SK-N-SH (cell line): ENCODE data around the gene GPRIN3.

Source experiments
- CHD2 ChIP-seq: fragments of 150-350 bp; IDR thresholded peaks from 2 replicates; pipeline ENCODE4 v1.6.1; 2018; ENCODE audit warnings: low read length; ENCODE audit not compliant: partially characterized antibody
- ELF1 ChIP-seq: IDR thresholded peaks from 2 replicates; pipeline ENCODE4 v1.4.0; 2012
- SMC3 ChIP-seq: IDR thresholded peaks from 2 replicates; pipeline ENCODE4 v1.6.1; 2012; ENCODE audit warnings: low read depth, low read length, improper control_type of control experiment
- TEAD4 ChIP-seq: IDR thresholded peaks from 2 replicates; pipeline ENCODE4 v1.4.0; 2012; ENCODE audit warnings: mild to moderate bottlenecking, borderline replicate concordance; ENCODE audit not compliant: insufficient read depth
- TF ChIP-seq, protein P1 (sequence below): fragments of 200-600 bp; sonication (generic); IDR thresholded peaks from 2 replicates; pipeline ENCODE4 v1.6.1; 2017; ENCODE audit warnings: antibody characterized with exemption, mild to moderate bottlenecking, moderate library complexity
- TF ChIP-seq, protein P2 (sequence below): IDR thresholded peaks from 2 replicates; pipeline ENCODE4 v1.6.1; 2012; ENCODE audit warnings: mild to moderate bottlenecking, low read depth, low read length, moderate library complexity

DNA sequence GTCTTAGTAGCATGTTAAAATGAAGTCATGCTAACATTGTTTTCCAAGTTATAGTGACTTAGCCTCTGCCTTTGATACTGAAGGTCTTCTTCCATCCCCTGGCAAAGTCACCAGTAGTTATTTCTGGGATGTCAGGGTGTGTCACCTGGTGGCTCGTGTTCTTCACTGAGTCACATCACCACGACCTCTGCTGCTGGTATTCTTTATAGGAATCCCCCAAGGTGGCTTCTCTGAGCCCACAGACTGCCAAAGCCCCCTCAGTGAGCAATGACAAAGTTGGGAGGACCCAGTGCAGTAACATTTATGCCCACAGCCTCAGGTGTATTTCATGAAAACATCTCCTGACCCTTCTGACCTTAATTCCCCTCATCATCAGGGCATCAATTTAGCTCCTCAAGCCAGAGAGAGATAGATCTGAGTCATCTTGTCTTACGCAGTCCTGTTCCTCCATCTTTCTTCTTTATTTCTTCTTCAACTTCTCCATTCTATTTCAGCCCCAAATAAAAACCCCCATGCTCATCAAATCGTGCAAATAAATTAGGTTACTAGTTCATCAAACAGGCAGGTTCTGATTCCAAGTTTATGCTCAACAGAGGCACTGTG lies 29.3 kb upstream of the GPRIN3 start:
- TF ChIP-seq, protein P1, sequence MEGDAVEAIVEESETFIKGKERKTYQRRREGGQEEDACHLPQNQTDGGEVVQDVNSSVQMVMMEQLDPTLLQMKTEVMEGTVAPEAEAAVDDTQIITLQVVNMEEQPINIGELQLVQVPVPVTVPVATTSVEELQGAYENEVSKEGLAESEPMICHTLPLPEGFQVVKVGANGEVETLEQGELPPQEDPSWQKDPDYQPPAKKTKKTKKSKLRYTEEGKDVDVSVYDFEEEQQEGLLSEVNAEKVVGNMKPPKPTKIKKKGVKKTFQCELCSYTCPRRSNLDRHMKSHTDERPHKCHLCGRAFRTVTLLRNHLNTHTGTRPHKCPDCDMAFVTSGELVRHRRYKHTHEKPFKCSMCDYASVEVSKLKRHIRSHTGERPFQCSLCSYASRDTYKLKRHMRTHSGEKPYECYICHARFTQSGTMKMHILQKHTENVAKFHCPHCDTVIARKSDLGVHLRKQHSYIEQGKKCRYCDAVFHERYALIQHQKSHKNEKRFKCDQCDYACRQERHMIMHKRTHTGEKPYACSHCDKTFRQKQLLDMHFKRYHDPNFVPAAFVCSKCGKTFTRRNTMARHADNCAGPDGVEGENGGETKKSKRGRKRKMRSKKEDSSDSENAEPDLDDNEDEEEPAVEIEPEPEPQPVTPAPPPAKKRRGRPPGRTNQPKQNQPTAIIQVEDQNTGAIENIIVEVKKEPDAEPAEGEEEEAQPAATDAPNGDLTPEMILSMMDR: no peak
- TF ChIP-seq, protein P2, sequence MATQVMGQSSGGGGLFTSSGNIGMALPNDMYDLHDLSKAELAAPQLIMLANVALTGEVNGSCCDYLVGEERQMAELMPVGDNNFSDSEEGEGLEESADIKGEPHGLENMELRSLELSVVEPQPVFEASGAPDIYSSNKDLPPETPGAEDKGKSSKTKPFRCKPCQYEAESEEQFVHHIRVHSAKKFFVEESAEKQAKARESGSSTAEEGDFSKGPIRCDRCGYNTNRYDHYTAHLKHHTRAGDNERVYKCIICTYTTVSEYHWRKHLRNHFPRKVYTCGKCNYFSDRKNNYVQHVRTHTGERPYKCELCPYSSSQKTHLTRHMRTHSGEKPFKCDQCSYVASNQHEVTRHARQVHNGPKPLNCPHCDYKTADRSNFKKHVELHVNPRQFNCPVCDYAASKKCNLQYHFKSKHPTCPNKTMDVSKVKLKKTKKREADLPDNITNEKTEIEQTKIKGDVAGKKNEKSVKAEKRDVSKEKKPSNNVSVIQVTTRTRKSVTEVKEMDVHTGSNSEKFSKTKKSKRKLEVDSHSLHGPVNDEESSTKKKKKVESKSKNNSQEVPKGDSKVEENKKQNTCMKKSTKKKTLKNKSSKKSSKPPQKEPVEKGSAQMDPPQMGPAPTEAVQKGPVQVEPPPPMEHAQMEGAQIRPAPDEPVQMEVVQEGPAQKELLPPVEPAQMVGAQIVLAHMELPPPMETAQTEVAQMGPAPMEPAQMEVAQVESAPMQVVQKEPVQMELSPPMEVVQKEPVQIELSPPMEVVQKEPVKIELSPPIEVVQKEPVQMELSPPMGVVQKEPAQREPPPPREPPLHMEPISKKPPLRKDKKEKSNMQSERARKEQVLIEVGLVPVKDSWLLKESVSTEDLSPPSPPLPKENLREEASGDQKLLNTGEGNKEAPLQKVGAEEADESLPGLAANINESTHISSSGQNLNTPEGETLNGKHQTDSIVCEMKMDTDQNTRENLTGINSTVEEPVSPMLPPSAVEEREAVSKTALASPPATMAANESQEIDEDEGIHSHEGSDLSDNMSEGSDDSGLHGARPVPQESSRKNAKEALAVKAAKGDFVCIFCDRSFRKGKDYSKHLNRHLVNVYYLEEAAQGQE: no peak
- TF ChIP-seq ELF1 (no peak), SMC3 (no peak), CHD2 (no peak), TEAD4 (no peak)
